GM21526 (cell line): Measurements from ENCODE around the gene ZNF433.
"Not testable (repeated sequence)": the region's sequence is repeated elsewhere in the genome, so short reads cannot be mapped to it uniquely, and the experiment has no call there.

Experiments
- ATAC-seq: cut with Tn5 transposase; IDR thresholded peaks from one replicate; pipeline ENCODE4 v1.9.1; 2021; ENCODE audit warnings: moderate library complexity; ENCODE audit not compliant: unreplicated experiment, low FRiP score

Gene ZNF433

DNA sequence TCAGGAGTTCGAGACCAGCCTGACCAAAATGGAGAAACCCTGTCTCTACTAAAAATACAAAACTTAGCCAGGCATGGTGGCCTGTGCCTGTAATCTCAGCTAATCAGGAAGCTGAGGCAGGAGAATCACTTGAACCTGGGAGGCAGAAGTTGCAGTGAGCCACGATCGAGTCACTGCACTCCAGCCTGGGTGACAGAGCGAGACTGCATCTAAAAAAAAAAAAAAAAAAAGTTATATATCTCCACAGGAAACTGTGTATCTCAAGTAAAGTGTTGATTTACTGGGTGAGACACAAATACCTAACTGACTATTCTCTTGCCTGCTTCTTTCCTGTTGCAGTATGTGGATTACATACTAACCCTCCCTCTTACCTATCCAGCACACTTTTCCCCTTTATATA lies 43.6 kb downstream of the ZNF433 start:
- not testable (repeated sequence) for ATAC-seq

GRCh38 chr19:11989112-11989456 lies 46.4 kb downstream of the ZNF433 start:
- ATAC-seq = no peak

DNA sequence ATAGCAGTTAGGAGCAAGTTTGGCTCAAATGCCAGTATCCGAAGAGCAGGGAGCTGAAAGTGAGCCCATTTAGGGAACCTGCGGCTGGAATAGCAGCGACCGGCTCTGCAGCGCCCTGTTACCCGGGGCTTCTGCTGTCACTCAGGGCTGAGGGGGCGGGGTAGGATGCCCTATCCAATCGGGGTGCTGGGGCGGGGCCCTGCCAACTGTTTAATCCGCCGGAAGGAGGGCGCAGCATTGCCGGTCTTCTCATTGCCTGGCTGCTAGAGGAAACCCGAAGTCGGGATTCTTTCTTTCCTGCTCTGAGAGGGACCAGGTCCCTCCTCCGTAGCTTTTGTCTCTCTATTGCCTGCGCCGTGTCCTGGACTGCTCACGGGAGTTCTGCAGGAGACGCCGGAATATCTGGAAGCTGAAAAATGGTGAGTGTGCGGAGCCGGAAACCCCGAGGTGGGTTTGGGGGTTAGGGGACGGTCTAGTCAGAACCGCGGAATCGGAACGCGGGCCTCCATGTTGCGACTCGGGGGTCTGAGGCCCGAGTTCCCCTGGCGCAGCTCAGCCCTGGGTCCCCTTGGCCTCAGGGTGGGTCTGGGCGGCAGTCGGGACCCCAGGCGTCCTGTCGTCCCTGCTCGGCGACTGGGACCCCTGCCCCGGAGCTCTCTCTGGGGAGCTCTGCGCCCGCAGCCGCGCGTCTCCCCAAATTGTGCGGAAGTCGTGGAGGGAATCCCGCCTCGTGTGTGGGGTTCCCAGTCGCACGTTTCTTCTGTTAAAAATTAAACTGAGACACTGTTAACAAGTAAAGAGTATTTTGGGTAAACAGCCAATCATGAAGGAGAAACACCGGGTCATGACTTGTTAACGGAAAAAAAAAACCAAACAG lies 47.8 kb downstream of the ZNF433 start:
- ATAC-seq = peak; percentile 65

GRCh38 chr19:11986754-11987153 lies 48.7 kb downstream of the ZNF433 start:
- ATAC-seq = no peak

GRCh38 chr19:11984986-11985385 lies 50.5 kb downstream of the ZNF433 start:
- ATAC-seq = no peak

GRCh38 chr19:11982526-11982925 lies 53.0 kb downstream of the ZNF433 start:
- no peak for ATAC-seq

DNA sequence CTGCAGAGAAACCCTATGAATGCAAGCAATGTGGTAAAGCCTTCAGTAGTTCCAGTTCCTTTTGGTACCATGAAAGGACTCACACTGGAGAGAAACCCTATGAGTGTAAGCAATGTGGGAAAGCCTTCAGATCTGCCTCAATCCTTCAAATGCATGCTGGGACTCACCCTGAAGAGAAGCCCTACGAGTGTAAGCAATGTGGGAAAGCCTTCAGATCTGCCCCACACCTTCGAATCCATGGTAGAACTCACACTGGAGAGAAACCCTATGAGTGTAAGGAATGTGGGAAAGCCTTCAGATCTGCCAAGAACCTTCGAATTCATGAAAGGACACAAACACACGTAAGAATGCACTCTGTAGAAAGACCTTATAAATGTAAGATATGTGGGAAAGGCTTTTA lies 56.0 kb downstream of the ZNF433 start:
- no peak for ATAC-seq

GRCh38 chr19:11978492-11979100 lies 56.9 kb downstream of the ZNF433 start:
- no peak for ATAC-seq

DNA sequence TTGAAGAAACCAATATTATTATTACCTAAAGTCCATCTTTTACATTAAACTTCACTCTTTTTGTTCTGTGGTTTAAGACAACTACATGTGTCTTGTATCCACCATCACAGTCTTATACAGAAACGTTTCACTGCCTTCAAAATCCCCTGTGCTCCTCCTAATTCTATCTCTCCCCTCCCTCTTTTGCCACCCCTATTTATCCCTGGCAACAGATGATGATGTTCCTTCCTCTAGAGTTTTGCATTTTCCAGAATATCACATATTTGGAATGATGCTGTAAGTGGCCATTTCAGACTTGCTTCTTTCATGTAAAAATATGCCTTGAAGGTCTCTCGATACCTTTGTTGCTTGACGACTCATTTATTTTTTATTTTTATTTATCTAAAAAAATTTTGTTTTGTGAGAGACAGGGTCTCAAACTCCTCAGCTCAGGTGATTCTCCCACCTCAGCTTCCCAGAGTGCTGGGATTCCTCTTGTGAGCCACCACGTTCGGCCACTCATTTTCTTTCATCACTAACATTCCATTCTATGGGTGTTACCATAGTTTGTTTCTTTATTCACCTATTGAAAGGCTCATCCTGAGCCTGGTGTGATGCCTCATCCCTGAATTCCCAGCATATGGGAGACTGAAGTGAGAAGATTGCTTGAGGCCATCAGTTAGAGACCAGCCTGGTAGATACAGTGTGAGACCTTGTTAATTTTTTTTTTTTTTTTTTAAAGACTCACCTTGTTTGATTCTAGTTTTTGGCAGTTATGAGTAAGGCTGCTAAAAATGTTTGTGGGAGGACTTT lies 62.3 kb downstream of the ZNF433 start:
- no peak for ATAC-seq

GRCh38 chr19:11971041-11971440 lies 64.4 kb downstream of the ZNF433 start:
- no peak for ATAC-seq

GRCh38 chr19:11970174-11970573 lies 65.3 kb downstream of the ZNF433 start:
- ATAC-seq = no peak

GRCh38 chr19:11964858-11965645 lies 70.4 kb downstream of the ZNF433 start, which contains the start of gene ZNF763:
TSS of gene ZNF763 (plus strand) at chr19:11965040. CDS start at chr19:11965209, 169 bp downstream.
- peak; percentile 79 for ATAC-seq
